ENCODE data around the gene BCAP31. TPM values are rescaled to one million over a fixed set of nuclear protein-coding genes. Genes with fewer than 3 reads are reported as not detected.

BCAP31 gene
- total RNA-seq, 2 donors from 2014 or later, result 64.6 TPM

DNA sequence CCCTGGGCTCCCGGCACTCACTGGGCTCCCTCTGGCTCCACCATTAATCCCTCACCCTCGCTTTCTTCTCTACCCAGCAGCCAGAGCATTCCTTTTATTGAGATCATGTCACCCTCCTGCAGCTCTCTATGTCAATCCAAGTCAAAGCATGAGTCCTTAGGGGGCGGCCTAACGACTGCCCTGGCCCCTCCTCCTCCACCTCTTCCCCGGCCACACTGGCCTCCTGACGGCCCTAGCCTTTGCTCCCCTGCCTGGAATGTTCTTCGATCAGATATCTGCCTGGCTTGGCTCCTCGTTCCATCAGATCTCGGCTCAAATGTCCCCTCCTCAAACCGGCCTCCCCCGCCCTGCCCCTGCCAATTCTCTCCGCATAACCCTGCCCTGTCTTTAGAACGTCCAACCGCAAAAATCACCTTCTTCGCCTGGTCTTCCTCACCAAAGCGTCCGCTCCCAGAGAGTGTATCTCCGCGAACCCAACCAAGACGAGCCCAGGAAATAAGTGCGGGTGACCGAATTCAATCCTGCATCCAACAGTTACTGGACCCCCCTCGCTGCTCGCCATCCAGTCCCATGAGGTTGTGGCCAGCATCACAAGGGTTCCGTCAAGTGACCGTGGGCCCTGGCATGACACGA, 49.9 kb downstream of the BCAP31 start:
- DNase-seq (no peak), ATAC-seq (no peak)
- no peak overlapping the region for H3K27ac ChIP-seq
- H3K9me3 ChIP-seq, result no peaks in the 10 kb centered on the region
- H3K27me3 ChIP-seq, result no peaks in the 10 kb centered on the region
- H3K4me3 ChIP-seq, result no peak overlapping the region
- intact Hi-C loops (cut with DNase I), result no loop called here
- no peaks in the 10 kb centered on the region for H3K4me1 ChIP-seq
- H3K36me3 ChIP-seq (replicated peaks in 1 of 2; ENCODE audit: insufficient read depth in 1 of 2, low read depth in 2 of 2), result no peaks in the 10 kb centered on the region
- WGBS, 2 donors, result 75 to 78% methylated on average over 15 to 24 of the region's 27 CpGs
- no peak for TF ChIP-seq POLR2A (IDR thresholded peaks at IDR 0.05)
- TF ChIP-seq, protein P1, sequence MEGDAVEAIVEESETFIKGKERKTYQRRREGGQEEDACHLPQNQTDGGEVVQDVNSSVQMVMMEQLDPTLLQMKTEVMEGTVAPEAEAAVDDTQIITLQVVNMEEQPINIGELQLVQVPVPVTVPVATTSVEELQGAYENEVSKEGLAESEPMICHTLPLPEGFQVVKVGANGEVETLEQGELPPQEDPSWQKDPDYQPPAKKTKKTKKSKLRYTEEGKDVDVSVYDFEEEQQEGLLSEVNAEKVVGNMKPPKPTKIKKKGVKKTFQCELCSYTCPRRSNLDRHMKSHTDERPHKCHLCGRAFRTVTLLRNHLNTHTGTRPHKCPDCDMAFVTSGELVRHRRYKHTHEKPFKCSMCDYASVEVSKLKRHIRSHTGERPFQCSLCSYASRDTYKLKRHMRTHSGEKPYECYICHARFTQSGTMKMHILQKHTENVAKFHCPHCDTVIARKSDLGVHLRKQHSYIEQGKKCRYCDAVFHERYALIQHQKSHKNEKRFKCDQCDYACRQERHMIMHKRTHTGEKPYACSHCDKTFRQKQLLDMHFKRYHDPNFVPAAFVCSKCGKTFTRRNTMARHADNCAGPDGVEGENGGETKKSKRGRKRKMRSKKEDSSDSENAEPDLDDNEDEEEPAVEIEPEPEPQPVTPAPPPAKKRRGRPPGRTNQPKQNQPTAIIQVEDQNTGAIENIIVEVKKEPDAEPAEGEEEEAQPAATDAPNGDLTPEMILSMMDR (IDR thresholded peaks at IDR 0.05), result no peak

DNA sequence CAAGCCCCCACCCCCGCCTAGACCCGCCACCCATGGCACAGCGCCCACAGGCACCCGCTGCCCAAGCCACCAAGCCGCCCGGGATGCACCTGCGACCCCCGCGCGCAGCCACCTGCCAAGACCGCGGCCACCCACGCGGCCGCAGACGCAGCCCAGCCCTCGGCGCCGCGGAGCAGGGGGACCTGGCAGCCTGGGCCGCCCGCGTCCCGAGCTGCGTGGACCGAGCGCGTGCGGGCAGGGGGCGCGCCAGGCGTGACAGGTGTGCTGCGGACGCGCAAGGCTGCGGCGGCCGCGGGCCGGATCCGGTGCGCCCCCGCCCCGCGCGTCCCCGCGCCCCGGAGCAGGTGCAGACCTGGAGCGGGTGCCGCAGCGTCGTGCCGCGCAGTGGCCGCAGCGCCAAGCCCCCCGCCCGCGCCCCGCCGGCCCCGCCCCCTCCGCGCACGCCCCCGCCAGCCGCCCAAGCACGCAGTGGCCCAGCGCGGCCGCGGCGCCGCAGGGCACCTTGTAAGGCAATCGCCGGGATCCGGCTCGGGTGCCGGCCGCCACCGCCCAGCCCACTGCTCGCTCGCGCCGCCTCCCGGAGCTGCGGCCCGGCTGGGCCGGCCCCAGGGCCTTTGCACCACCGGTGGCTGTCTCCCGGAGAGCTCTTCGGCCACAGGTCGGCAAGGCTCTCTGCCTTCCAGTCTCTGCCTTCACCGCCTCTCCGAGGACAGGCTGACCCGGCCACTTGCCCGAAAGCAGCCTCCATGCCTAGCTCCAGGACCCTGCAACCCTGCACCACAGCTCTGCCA, 50.6 kb downstream of the BCAP31 start, which contains the start of gene PNCK:
PNCK (minus strand) TSS at position 386 of the 791 bp plus-strand sequence. CDS start 737 bp downstream, outside the sequence.
- H3K4me1 ChIP-seq, result no peaks in the 10 kb centered on the region
- no peak within 1 kb of the TSS for H3K4me3 ChIP-seq
- intact Hi-C loops (cut with DNase I), result no loop called here
- 2% methylated on average over 11 of the region's 98 CpGs; no CpG with 5 or more reads in 1 of the 2 donors for WGBS, 2 donors
- H3K27ac ChIP-seq, result no peak within 1 kb of the TSS
- DNase-seq (no peak), ATAC-seq (no peak)
- no peaks in the 10 kb centered on the region for H3K9me3 ChIP-seq
- no peaks in the 10 kb centered on the region for H3K27me3 ChIP-seq
- no peaks in the 10 kb centered on the region for H3K36me3 ChIP-seq (replicated peaks in 1 of 2; ENCODE audit: insufficient read depth in 1 of 2, low read depth in 2 of 2)
- TF ChIP-seq, protein P1 (IDR thresholded peaks at IDR 0.05), result no peak
- no peak for TF ChIP-seq POLR2A (IDR thresholded peaks at IDR 0.05)

DNA sequence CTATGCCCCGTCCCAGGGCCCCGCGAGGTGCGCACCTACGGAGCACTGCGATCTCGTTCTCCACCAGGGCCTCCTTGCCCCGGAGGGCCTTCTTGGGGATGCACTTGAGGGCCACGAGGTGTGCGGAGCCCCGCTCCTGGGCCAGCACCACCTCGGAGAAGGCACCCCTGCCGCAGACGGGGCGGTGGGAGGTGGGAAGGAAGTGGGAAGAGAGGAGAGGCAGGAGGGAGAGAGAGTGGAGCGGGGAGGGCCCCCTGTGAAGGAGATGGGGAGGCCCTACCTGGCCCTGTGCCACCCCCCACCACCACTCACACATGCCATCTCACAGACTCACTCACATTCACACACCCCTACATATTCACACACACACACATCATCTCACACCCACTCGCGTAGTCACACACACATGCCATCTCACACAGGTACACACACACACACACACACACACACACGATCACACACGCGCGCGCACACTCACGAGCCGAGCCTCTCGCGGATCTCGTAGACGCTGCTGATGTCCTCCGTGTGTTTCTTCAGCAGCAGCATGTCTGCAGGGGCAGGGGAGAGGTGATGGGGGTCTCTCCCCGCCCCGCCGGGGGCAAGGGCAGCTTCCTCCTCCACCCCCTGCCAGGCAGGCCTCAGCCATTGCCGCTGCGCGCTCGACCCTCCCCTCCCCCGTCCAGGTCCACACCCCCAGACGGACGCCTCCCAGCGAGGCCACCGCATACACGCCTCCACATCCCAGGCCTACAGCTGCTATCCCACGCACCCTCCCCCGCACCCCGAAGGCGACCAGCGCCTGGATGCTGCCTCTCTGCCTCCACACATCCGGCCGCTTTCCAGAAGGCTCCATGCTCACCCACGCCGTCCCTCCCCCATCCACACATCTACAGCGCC, 51.4 kb downstream of the BCAP31 start:
- ATAC-seq, result no peak
- Histone ChIP-seq H3K9me3 (no peaks in the 10 kb centered on the region), H3K36me3 (replicated peaks in 1 of 2; ENCODE audit: insufficient read depth in 1 of 2, low read depth in 2 of 2) (no peaks in the 10 kb centered on the region), H3K27ac (no peak overlapping the region), H3K4me3 (no peak overlapping the region), H3K4me1 (no peaks in the 10 kb centered on the region), H3K27me3 (no peaks in the 10 kb centered on the region)
- 42 to 78% methylated on average over 6 to 29 of the region's 53 CpGs for WGBS, 2 donors
- TF ChIP-seq, protein P1 (IDR thresholded peaks at IDR 0.05), result no peak
- TF ChIP-seq POLR2A (IDR thresholded peaks at IDR 0.05), result no peak
- no peak for DNase-seq
- intact Hi-C loops (cut with DNase I), result no loop called here

DNA sequence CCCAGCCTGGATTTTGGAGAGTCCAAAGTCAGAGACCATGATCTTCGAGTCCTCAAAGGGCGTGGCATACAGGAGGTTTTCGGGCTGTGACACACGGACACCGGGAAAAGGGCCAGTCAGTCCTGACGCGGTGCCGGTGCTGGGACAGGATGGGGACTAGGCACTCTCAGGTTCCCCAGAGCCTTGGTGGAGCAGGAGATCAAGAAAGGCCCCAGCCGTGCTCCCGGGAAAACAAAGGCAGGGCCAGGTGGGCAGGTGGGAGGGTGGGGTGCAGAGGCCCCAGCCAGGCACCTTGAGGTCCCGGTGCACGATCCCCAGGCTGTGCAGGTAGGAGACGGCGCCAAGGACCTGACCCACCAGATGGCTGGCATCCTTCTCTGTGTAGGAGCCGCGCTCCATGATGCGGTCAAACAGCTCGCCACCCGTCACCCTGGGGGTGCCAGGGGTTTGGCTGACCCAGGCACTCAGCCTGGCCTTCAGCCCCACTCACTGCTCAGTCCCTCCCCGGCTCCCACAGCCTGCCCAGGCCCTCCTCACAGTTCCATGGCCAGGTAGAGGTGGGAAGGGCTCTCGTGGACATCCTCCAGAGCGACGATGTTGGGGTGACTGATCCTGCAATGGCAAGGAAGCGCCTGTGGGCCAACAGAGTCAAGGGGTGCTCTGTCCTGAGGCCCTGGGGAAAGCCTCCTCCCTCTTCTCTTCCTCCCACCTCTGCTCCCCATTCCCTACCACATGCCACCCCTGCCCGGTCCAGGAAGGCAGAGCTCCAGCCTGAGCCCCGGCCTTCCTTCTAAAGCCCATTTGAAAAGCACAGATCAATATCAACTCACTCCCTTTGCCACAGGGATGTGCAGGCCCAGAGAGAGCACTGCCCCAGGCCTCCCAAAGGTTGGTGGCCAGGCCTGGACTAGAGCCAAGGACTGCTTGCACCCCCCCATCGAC, 52.3 kb downstream of the BCAP31 start:
- no peak overlapping the region for H3K4me3 ChIP-seq
- H3K9me3 ChIP-seq, result no peaks in the 10 kb centered on the region
- ATAC-seq, result no peak
- no peak for DNase-seq
- no peak overlapping the region for H3K27ac ChIP-seq
- intact Hi-C loops (cut with DNase I), result no loop called here
- 89 to 96% methylated on average over 2 to 6 of the region's 27 CpGs for WGBS, 2 donors
- H3K36me3 ChIP-seq (replicated peaks in 1 of 2; ENCODE audit: insufficient read depth in 1 of 2, low read depth in 2 of 2), result no peaks in the 10 kb centered on the region
- TF ChIP-seq, protein P1 (IDR thresholded peaks at IDR 0.05), result no peak
- TF ChIP-seq POLR2A (IDR thresholded peaks at IDR 0.05), result no peak
- no peaks in the 10 kb centered on the region for H3K4me1 ChIP-seq
- no peaks in the 10 kb centered on the region for H3K27me3 ChIP-seq
